Psoas muscle (tissue), 8 donors: ENCODE results near the gene SORBS1. TPM values are rescaled to one million over a fixed set of nuclear protein-coding genes. Genes with fewer than 3 reads are reported as not detected.
"Not testable (repeated sequence)": the region's sequence is repeated elsewhere in the genome, so short reads cannot be mapped to it uniquely, and the experiment has no call there.

Experiments used
- ATAC-seq, 4 donors: fragments of 200-7000 bp; cut with Tn5 transposase; one replicate each; pipeline ENCODE4 v1.9.1; 2020; ENCODE audit warnings: moderate library complexity in 3 of 4, mild to moderate bottlenecking in 2 of 4
- DNase-seq, 2 donors: peaks; one replicate each; pipeline ENCODE4 v3.0.0-alpha.2; 2020
- H3K27ac ChIP-seq: fragments of 200-600 bp; one replicate; pipeline ENCODE4 v1.8.0; 2022
- H3K27me3 ChIP-seq, 3 donors: fragments of 200-600 bp in 1 of 3; one replicate each; pipeline versions ENCODE4 v1.6.1 to v1.8.0; 2013 to 2022; ENCODE audit warnings: low read length in 2 of 3, mild to moderate bottlenecking in 2 of 3, moderate library complexity in 1 of 3; ENCODE audit not compliant: insufficient read depth in 3 of 3
- H3K36me3 ChIP-seq, 2 donors: fragments of 200-600 bp in 1 of 2; one replicate each; pipeline versions ENCODE4 v1.6.1 to v1.8.0; 2013 to 2022; ENCODE audit warnings: low read depth in 1 of 2, mild to moderate bottlenecking in 1 of 2, moderate library complexity in 1 of 2; ENCODE audit not compliant: insufficient read depth in 1 of 2
- H3K4me1 ChIP-seq: fragments of 200-600 bp; one replicate; pipeline ENCODE4 v1.8.0; 2022
- H3K4me3 ChIP-seq: fragments of 200-600 bp; one replicate; pipeline ENCODE4 v1.8.0; 2022; ENCODE audit warnings: mild to moderate bottlenecking
- H3K9me3 ChIP-seq: fragments of 200-600 bp; one replicate; pipeline ENCODE4 v1.8.0; 2022
- CTCF ChIP-seq: fragments of 200-600 bp; IDR thresholded peaks from one replicate; pipeline ENCODE4 v1.8.0; 2022; ENCODE audit warnings: antibody characterized with exemption
- WGBS, 3 donors: extraction: QIAGEN DNeasy Blood & Tissue Kit; methylation state at CpG; one replicate each; pipeline versions ENCODE4 v1.1.6 to v1.1.7; 2013; 5-methylcytosine and 5-hydroxymethylcytosine counted together
- intact Hi-C, 2 donors: fragments of 100-400 bp; cut with DNase I; formaldehyde crosslinking; loops; one replicate each; pipeline versions ENCODE4 v1.11.0 to v1.14.2; 2022
- polyA plus RNA-seq, 3 donors: library from polyadenylated mRNA; stranded (reverse); fragments of 200-250 nt; gene quantifications; one replicate each; pipeline ENCODE4 v1.2.3, GENCODE V29; 2013
- total RNA-seq, 4 donors: library from RNA; stranded (reverse); fragmentation: NEBNext Ultra II Directional in 2 of 4; extraction: Animal tissue kit (Norgen Biotek cat#: 25700) in 2 of 4; gene quantifications; one replicate each; pipeline versions ENCODE4 v1.2.1 to v1.2.4, GENCODE V29; 2021 to 2023
- donor health status: healthy with polysubstance abuse.
- donor health status: DM: no; HTN: no; CAD: no; lungs with moderate emphysema.
- donor health status: Bipolar disorder and iron deficiency.
- donor health status: healthy.
- donor health status: DM: yes; HTN: yes; CAD: no.
- donor health status: DM: no; HTN: no; CAD: no.
- donor health status: DM: no; HTN: no; CAD: no.
- donor health status: DM: yes; HTN: yes; CAD: no.

SORBS1 gene
- total and polyA plus RNA-seq, 7 donors, result 17.3 to 306 (median 145) TPM

DNA sequence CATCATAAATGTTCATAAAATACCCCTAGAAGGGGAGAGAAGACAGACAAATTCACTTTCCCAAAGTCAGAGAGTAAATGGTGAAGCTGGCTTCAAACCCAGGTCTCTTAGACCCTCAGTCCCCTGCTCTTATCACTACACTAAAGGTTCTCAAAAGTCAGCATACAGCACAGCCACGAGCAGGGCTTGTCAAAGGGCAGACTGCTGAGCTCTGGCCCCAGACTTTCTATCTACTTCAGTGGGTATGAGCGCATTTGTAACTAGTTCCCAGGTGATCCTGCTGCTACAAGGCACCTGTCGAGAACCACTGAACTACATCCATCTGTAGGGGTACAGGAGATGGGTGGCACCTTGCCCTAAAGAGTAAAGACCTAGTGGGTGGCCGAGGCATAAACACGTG, 91.5 kb downstream of the SORBS1 start:
- H3K9me3 ChIP-seq, result no peaks in the 10 kb centered on the region
- ATAC-seq (no peak), DNase-seq (no peak)
- peaks cover 81% of the 10 kb centered on the region for H3K4me1 ChIP-seq
- no peaks in the 10 kb centered on the region for H3K36me3 ChIP-seq
- intact Hi-C loops, result loop anchor here (5.0 kb wide), 1 partner anchor 93 kb away; the partner anchor contains the start of gene SORBS1 (in 2 of the 2)
- no peaks in the 10 kb centered on the region for H3K27me3 ChIP-seq
- peak overlapping the region; percentile 12 for H3K27ac ChIP-seq
- TF ChIP-seq CTCF, result no peak
- 89 to 93% (median 89%) methylated on average over 5 of the region's 5 CpGs for WGBS, 3 donors
- no peak overlapping the region for H3K4me3 ChIP-seq

- peaks cover 82% of the 10 kb centered on the region for H3K4me1 ChIP-seq
- 68 to 76% (median 70%) methylated on average over 3 of the region's 3 CpGs for WGBS, 3 donors
- intact Hi-C loops, result no loop called here
- peak overlapping the region; percentile 12 for H3K27ac ChIP-seq
- H3K4me3 ChIP-seq, result no peak overlapping the region
- H3K36me3 ChIP-seq, result no peaks in the 10 kb centered on the region
- TF ChIP-seq CTCF, result no peak
- no peaks in the 10 kb centered on the region for H3K9me3 ChIP-seq
- ATAC-seq (no peak), DNase-seq (no peak)
- H3K27me3 ChIP-seq, result no peaks in the 10 kb centered on the region
Observed at GRCh38 chr10:95469251-95469650, 91.9 kb downstream of the SORBS1 start.

GRCh38 chr10:95467642-95468041, 93.5 kb downstream of the SORBS1 start:
- peak overlapping the region; percentile 73 for H3K27ac ChIP-seq
- peaks cover 80% of the 10 kb centered on the region for H3K4me1 ChIP-seq
- DNase-seq, ATAC-seq, intact Hi-C loops, H3K27me3 ChIP-seq, H3K36me3 ChIP-seq, H3K4me3 ChIP-seq, H3K9me3 ChIP-seq: not testable (repeated sequence)
- WGBS, 3 donors, result 88 to 91% (median 89%) methylated on average over 5 of the region's 5 CpGs

DNA sequence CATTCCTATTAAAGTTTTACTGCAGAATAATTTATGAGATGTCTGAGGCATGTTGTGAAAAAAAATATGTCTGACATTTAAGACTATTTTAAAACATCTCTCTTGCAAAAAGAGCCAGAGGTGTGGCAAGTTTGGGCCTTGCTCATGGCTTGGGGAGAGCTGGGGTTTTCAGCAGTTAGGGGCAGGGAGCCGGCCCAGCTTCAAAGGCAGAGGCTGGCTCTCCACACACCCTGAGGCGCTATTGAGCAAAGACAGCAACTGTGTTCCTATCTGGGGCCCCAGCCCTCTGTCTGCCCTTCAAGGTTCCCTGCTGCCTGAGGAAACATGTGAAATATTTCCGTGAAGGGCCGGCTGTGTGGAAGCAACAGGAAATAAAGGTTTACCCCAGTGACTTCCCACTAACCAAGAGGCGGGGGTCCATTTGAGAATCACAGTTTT, 94.0 kb downstream of the SORBS1 start:
- peaks cover 76% of the 10 kb centered on the region for H3K4me1 ChIP-seq
- H3K36me3 ChIP-seq, result no peaks in the 10 kb centered on the region
- no peaks in the 10 kb centered on the region for H3K9me3 ChIP-seq
- intact Hi-C loops, result no loop called here
- peak; percentile 83 to 92 (median 90) for ATAC-seq
- peak; percentile 58 to 78 for DNase-seq
- no peak overlapping the region for H3K4me3 ChIP-seq
- TF ChIP-seq CTCF, result peak; percentile 18
- WGBS, 3 donors, result 21 to 29% (median 25%) methylated on average over 5 of the region's 5 CpGs
- no peaks in the 10 kb centered on the region for H3K27me3 ChIP-seq
- H3K27ac ChIP-seq, result peak overlapping the region; percentile 73

DNA sequence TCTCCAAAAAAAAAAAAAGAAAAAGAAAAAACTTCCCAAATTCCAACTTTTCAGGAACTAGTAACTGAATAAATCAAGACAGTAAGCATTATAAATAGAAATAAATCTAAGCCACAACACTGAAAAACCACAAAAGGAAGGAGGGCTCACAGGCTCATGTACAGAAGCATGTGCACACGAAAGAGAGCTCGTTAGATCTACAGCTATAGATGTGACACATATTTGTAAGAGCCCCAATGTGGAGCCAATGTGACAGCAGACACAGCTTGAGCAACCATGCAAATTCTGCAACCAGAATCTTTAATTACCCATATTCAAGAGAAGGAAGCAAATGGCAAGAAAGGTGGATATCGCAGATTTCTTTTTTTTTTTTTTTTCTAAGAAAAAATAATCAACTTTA, 94.7 kb downstream of the SORBS1 start:
- DNase-seq (no peak), ATAC-seq (peak in 2 of 4 donors; percentile 55 to 59)
- Histone ChIP-seq H3K27ac (peak overlapping the region; percentile 73), H3K36me3 (no peaks in the 10 kb centered on the region), H3K27me3 (no peaks in the 10 kb centered on the region), H3K4me1 (peaks cover 68% of the 10 kb centered on the region), H3K9me3 (no peaks in the 10 kb centered on the region), H3K4me3 (no peak overlapping the region)
- intact Hi-C loops, result no loop called here
- no peak for TF ChIP-seq CTCF
- whole genome bisulfite sequencing, 3 donors, result 60 to 87% (median 80%) methylated on average over 3 of the region's 3 CpGs
